SH-SY5Y (cell line): Measurements from ENCODE around the gene TFEB.

ENCODE experiments used
- GATA2 ChIP-seq: IDR thresholded peaks from 2 replicates; pipeline ENCODE4 v1.6.1; 2011; ENCODE audit warnings: mild to moderate bottlenecking, low read depth, low read length
- GATA3 ChIP-seq: IDR thresholded peaks from 2 replicates; pipeline ENCODE4 v1.6.1; 2011; ENCODE audit warnings: low read depth, mild to moderate bottlenecking, low read length, moderate library complexity

DNA sequence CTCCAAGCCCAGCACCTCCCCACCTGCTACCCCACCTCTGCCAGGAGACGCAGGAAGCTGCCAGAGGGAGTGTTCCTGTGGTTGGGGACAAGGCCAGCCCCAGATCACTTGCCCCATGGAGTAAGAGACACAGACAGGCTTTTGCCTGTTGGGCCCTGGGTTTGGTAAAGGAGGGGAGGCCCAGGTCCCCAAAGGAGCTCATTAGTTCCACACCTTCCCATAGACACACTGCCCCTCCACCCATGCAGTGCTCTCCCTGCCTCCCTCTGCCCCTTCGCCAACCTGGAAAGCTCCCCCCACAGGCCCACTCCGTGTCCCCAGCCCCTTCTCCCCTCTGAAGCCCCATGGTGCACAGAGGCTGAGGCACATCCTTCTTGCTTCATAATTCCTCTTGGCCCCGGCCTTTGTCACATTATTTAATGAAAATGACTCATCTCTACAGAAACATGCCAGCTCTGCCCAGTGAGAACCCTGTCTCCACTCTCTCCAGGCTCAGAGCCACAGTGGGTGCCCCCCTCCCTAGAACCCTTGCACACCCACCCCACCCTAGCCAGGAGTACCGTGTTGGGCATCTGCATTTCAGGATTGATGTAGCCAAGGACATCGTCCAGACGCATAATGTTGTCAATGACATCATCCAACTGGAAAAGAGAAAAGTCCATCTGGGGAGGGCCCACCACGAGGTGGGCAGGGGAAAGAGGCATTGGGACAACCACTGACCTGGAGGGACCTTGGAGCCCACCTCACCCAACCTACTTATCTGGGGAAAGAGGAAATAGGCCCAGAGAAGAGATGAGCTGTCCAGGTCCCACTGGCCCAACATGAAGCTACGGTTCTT lies 46.0 kb downstream of the TFEB start:
- TF ChIP-seq GATA3 (no peak), GATA2 (no peak)
